ENCODE measurements around the gene GABRB2.
"Not testable (repeated sequence)": the region's sequence is repeated elsewhere in the genome, so short reads cannot be mapped to it uniquely, and the experiment has no call there.

The GABRB2 gene

GRCh38 chr5:161287436-161287835, 259.1 kb downstream of the GABRB2 start:
- DNase-seq: no peak

DNA sequence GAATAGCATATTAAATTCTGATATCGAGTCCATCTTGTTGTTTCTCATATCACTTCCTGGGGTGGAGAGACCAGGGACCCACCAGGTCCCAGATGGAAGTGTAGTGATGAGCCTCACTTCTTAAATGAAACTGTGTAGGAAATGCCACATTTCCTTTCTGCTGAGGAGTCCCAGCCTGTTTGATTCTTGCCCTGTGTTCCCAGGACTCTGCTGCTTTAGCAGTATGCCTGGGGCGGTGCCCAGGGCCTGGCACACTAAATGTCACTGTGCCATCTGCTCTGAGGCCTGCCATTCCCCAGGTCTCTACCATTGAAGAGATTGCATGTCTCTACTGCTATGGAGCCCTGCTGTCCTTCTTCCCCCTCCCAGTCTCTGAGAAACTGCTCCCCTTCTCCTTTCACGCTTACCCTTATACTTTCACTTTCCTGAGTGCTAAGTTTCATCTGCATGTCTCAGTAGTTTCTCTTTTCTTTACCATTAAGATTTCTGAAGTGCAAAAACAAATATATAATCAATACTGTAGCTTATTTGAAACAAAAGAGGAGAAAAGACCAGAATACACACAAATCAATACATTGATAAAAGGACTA, 260.4 kb downstream of the GABRB2 start:
- DNase-seq: no peak

DNA sequence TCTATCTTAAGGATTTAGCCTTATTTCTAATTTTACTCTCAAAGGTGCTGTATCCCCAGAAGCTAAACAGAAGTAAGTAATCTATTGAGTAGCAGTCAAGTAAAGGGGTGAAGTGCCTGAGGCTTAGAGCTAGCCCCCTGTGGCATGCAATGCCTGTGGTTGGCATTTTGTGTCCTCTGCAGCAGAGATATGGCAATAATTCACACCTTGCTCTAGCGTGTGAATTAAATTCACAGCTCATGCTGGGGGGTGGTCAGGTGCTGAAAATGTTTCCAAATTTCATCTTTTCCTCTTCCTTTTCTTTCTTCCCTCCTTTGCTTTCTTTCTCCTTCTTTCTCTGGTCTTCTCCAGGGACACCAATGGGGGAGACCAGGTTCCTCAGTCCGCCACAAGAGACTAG, 262.1 kb downstream of the GABRB2 start:
- DNase-seq: no peak

GRCh38 chr5:161283296-161283695, 263.2 kb downstream of the GABRB2 start:
- DNase-seq: no peak

GRCh38 chr5:161278739-161279660, 267.5 kb downstream of the GABRB2 start:
- no peak for DNase-seq

DNA sequence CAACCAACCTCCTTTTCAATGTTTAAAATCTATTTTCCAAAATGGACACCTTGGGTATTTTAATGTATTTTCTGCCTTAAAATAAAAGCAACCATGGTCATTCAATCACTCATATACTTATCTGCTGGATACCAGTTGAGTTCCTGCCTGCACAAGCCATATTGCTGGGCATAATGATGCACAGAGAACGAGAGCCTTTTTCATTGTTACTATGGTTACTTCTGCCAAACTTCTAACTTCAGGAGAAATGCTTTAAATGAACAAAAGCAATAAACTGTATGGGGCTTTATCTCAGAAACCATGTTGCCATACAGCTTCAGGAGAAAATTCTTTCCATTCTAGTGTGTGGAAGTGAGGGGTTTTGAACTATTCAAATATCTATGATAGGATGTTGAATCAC, 269.5 kb downstream of the GABRB2 start:
- DNase-seq: no peak

- DNase-seq: no peak
Measured at GRCh38 chr5:161274951-161275350, 271.6 kb downstream of the GABRB2 start.

- no peak for DNase-seq
Measured at GRCh38 chr5:161273410-161273809, 273.1 kb downstream of the GABRB2 start.

DNA sequence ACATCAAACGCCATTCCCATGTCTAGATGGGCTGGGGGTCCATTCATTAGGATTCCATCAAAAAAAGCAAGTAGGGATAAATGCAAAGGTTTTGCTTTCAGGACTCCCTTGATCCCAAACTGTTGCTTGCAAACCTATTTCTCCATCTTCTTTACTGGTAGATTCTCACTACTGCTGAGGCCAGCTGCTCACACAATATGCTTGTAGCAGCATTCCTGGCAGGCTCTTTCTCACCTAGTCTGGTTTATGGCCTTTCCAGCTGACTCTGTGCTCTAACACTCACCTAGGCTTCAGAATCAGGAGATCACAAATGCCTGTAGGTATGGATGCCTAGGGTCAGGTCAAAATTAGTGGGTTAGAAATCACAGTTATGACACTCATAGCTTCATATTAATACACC, 274.7 kb downstream of the GABRB2 start:
- no peak for DNase-seq

- DNase-seq: no peak
Measured at GRCh38 chr5:161269125-161269524, 277.4 kb downstream of the GABRB2 start.

DNA sequence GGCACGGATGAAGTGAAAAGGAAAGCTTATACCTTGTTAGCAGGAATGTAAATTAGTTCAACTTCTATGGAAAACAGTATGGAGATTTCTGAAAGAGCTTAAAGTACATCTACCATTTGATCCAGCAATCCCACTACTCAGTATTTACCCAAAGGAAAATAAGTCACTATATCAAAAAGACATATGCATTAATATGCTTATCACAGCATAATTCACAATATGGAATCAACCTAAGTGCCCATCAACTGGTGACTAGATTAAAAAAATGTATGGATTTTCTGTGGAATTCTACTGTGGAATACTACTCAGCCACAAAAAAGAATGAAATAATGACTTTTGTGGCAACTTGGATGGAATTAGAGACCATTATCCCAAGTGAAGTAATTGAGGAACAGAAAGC, 279.6 kb downstream of the GABRB2 start:
- DNase-seq: no peak

DNA sequence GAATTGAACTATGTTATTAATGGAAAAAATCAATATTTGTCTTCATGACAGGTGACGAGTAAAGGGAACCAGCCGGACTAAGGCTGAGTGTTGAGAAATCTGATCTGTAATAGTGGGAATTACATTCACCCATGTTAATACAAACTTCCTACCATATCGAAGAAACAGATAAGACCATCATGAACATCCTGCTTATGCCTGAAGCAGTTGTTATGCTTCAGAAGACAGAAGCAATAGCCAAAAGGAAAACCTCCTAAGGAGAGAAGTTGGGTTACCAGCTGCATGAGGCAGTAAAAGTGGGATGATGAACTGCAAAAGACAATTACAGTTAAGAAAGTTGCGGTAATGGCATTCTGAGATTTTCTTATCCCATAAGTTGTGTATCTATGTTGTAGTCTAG, 281.5 kb downstream of the GABRB2 start:
- DNase-seq: no peak

DNA sequence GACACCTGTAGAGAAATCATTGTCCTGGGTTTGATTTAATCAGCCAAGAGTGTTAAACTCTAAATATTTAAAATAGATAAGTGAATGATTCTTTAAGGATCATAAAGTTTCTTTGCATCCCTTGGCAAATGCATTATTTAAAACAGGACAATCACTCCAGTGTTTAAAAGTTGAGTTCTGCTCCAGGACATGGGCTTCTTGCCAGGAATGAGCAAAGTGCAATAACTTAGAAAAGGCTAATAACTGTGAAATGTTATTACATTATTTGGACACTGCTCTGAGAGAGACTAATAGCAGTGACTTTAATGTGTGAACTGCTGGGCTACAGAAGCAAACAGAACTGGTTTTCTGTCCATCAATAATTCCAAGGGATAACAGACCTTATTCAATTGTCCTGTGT, 283.3 kb downstream of the GABRB2 start:
- no peak for DNase-seq

DNA sequence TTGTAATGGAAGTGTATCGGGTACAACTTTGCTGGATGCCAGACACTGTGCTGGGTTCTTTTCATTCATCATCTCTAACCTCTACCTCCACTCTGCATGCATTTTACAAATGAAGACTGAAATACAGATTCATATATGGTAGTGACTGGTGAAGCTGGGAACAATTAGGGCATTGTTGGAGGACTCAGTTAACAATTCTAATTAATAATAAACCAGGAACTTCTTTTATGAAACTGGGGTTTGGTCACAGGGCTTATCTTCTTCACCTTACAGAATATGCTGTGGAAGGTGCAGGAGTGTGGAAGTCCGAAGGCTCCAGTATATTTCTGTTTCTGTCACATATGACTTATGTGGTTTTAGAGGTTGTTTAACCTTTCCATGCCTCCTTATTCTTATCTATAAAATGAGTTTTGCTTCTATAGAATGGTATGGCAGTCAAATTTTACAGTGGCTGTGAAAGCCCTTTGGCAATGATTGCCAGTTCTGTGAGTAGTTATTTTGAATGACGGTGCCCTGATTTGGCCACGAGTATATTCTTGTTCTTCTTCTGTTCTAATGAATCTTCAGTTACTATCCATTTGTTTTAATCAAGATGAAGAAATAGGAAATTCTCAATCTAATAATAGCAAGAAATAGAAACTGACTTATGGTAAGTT, 284.7 kb downstream of the GABRB2 start:
- DNase-seq: no peak

GRCh38 chr5:161258438-161258837, 288.1 kb downstream of the GABRB2 start:
- DNase-seq: no peak

DNA sequence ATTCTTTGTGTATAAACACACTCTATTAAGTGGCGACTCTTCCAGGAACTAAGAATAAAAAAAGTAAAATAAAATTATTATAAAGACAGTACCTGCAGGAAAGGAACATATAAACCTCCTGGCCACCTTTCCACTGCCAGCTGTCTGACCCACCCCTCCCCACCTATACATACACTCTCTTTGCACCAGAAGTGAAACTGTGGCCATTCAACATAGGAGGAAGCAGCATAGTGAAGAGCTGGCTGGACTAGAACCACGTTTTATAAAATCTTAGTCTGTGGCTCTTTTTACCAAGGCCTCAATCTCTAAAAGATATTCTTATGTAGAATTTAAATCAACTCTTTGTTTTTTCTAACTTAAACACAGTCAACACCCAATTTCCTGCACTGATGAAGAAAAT, 289.6 kb downstream of the GABRB2 start:
- DNase-seq: no peak

GRCh38 chr5:161252955-161253354, 293.6 kb downstream of the GABRB2 start:
- not testable (repeated sequence) for DNase-seq

DNA sequence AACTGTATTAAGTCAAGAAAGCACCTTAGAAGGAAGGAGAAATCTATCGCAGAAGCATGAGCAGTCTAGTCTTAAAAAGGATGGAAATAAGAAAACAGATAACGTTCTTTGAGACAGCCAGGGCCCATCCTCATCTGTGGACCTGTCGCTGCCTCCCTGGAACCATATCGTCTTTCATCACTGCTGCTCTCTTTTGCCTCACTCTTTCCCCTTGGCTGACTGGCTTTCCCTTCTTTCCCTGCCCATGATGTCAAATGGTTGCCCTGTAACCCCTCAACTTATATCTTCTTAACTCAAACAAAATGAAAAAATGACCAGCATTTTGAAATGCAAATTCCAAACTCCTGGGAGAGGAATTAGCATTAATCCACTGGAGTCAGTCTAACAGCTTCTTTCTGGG, 299.8 kb downstream of the GABRB2 start:
- DNase-seq: no peak

DNA sequence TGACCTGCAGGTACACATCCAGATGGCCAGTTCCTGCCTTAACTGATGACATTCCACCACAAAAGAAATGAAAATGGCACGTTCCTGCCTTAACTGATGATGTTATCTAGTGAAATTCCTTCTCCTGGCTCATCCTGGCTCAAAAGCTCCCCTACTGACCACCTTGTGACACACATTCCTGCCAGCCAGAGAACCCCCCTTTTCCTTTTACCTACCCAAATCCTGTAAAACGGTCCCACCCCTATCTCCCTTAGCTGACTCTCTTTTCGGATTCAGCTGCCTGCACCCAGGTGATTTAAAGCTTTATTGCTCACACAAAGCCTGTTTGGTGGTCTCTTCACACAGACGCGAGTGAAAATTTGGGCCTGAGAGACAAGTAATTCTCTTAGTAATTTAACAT, 300.7 kb downstream of the GABRB2 start:
- DNase-seq: not testable (repeated sequence)

All from right hindlimb (tissue), 1 donor.